Liver (tissue), 9 donors: Measurements from ENCODE around the gene RNF175. TPM values are rescaled to one million over a fixed set of nuclear protein-coding genes. Genes with fewer than 3 reads are reported as not detected.

Experiments used
- DNase-seq: peaks from one replicate; pipeline ENCODE4 v3.0.0-alpha.2; 2017; ENCODE audit warnings: low spot score
- H3K27ac ChIP-seq, 2 donors: one replicate each; pipeline ENCODE4 v1.7.0; 2013; ENCODE audit warnings: inconsistent platforms in 2 of 2, low read length in 2 of 2, control low read depth in 1 of 2, low read depth in 1 of 2, mild to moderate bottlenecking in 1 of 2
- H3K27me3 ChIP-seq, 4 donors: one replicate each; pipeline versions ENCODE4 v1.6.1 to v1.7.0; 2013; ENCODE audit warnings: low read length in 3 of 4, inconsistent platforms in 1 of 4, mild to moderate bottlenecking in 1 of 4, moderate library complexity in 1 of 4; ENCODE audit not compliant: control insufficient read depth in 4 of 4, insufficient read depth in 4 of 4
- H3K36me3 ChIP-seq, 4 donors: one replicate each; pipeline versions ENCODE4 v1.6.1 to v1.7.0; 2013; ENCODE audit warnings: low read length in 3 of 4, mild to moderate bottlenecking in 3 of 4, low read depth in 1 of 4, moderate library complexity in 1 of 4; ENCODE audit not compliant: control insufficient read depth in 4 of 4, insufficient read depth in 3 of 4
- H3K4me1 ChIP-seq, 4 donors: one replicate each; pipeline versions ENCODE4 v1.6.1 to v1.7.0; 2013; ENCODE audit warnings: low read length in 3 of 4, mild to moderate bottlenecking in 3 of 4, moderate library complexity in 1 of 4; ENCODE audit not compliant: control insufficient read depth in 4 of 4, insufficient read depth in 4 of 4
- H3K4me3 ChIP-seq, 3 donors: one replicate each; pipeline versions ENCODE4 v1.6.1 to v1.7.0; 2013; ENCODE audit warnings: low read length in 3 of 3, control low read depth in 1 of 3, low read depth in 1 of 3, mild to moderate bottlenecking in 1 of 3
- H3K9ac ChIP-seq, 2 donors: one replicate each; pipeline ENCODE4 v1.7.0; 2013; ENCODE audit warnings: low read length in 2 of 2, mild to moderate bottlenecking in 2 of 2, moderate library complexity in 2 of 2, control low read depth in 1 of 2, low read depth in 1 of 2
- H3K9me3 ChIP-seq, 4 donors: one replicate each; pipeline versions ENCODE4 v1.6.1 to v1.7.0; 2013; ENCODE audit warnings: low read length in 3 of 4; ENCODE audit not compliant: control insufficient read depth in 4 of 4
- FOXA1 ChIP-seq: IDR thresholded peaks from 2 replicates; pipeline ENCODE4 v1.6.1; 2016; ENCODE audit warnings: antibody characterized with exemption
- FOXA2 ChIP-seq: IDR thresholded peaks from 2 replicates; pipeline ENCODE4 v1.6.1; 2016; ENCODE audit warnings: antibody characterized with exemption
- GABPA ChIP-seq, 2 donors: IDR thresholded peaks in 1 of 2; conservative IDR thresholded peaks in 1 of 2; 2 replicates each; pipeline ENCODE4 v1.6.1; 2016; ENCODE audit warnings: antibody characterized with exemption in 2 of 2, mild to moderate bottlenecking in 1 of 2, moderate library complexity in 1 of 2
- JUND ChIP-seq, 2 donors: IDR thresholded peaks; 2 replicates each; pipeline ENCODE4 v1.6.1; 2016; ENCODE audit warnings: antibody characterized with exemption in 2 of 2
- NR2F2 ChIP-seq: IDR thresholded peaks from 2 replicates; pipeline ENCODE4 v1.6.1; 2016; ENCODE audit warnings: antibody characterized with exemption
- RAD21 ChIP-seq, 2 donors: IDR thresholded peaks; 2 replicates each; pipeline ENCODE4 v1.6.1; 2016; ENCODE audit warnings: antibody characterized with exemption in 2 of 2, mild to moderate bottlenecking in 2 of 2
- SP1 ChIP-seq: IDR thresholded peaks from 2 replicates; pipeline ENCODE4 v1.6.1; 2018; ENCODE audit warnings: antibody characterized with exemption, mild to moderate bottlenecking
- YY1 ChIP-seq: IDR thresholded peaks from 2 replicates; pipeline ENCODE4 v1.6.1; 2016; ENCODE audit warnings: antibody characterized with exemption, mild to moderate bottlenecking
- WGBS: extraction: QIAGEN DNeasy Blood & Tissue Kit; methylation state at CpG from one replicate; pipeline ENCODE4 v1.1.7; 2013; 5-methylcytosine and 5-hydroxymethylcytosine counted together
- polyA plus RNA-seq, 2 donors: library from polyadenylated mRNA; stranded (reverse) in 1 of 2; unstranded in 1 of 2; fragments of 200-250 nt in 1 of 2; fragments of >200 nt in 1 of 2; fragmentation: Nextera tagmentation in 1 of 2; extraction: Ambion mirVana in 1 of 2; gene quantifications; one replicate each; pipeline versions ENCODE4 v1.2.1 to v1.2.3, GENCODE V29; 2013 to 2015
- total RNA-seq, 2 donors: library from RNA; depleted of rRNA; stranded (reverse); fragments of >200 nt; gene quantifications; one replicate each; pipeline ENCODE4 v1.2.3, GENCODE V29; 2014
- TF ChIP-seq, protein P1 (sequence below): IDR thresholded peaks from 2 replicates; pipeline ENCODE4 v1.6.1; 2016; ENCODE audit warnings: antibody characterized with exemption
- TF ChIP-seq, protein P2 (sequence below): fragments of 150-350 bp; IDR thresholded peaks from 2 replicates; pipeline ENCODE4 v1.5.1; 2017; ENCODE audit warnings: improper control_type of control experiment, low read depth, low read length; ENCODE audit not compliant: missing input control
- TF ChIP-seq, protein P3 (sequence below): IDR thresholded peaks from 2 replicates; pipeline ENCODE4 v1.6.1; 2016; ENCODE audit warnings: antibody characterized with exemption
- TF ChIP-seq, protein P4 (sequence below): IDR thresholded peaks from 2 replicates; pipeline ENCODE4 v1.6.1; 2016; ENCODE audit warnings: antibody characterized with exemption, mild to moderate bottlenecking
- donor health status: healthy.
- donor health status: healthy.
- donor health status: healthy.
- donor health status: healthy.
- donor health status: healthy.

Gene RNF175
- total and polyA plus RNA-seq, 4 donors, result 0.08 to 0.65 (median 0.24) TPM; not detected in 1

DNA sequence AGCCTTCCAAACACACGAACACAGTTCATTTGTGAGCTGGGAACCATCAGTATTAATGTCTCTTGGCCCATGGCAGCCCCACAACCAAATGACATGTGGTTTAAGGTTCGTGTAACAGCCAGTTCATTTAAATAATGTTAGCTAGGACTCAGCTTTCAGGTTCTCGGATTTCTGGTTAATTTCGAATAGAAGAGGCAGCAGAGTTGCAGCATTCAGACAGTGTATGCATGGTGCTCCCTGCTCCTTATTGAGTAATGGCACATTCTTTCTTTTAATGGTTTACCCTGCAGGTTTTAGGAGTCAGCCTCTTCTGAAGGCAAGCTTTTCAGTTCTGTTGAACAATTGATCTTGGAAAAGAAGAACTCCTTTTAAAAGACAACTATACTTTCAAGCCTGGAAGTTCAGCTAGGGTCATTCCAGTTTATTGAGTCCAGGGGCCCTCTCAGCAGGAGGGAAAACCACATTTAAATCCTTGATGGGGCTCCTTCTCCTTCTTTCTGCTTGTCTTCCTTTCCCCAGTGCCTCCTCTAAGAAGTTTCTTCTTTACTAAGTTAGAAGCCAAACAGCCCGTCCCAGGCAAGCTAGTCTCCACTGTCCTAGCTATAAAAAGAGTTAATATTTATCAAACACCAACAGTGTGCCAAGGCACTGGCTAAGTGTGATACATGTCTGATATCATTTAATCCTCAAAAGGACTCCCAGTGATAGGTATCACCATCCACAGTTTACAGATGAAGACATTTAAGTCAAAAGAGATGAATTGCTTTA, 5.0 kb upstream of the RNF175 start:
- no peak for DNase-seq
- no peak overlapping the region for H3K9ac ChIP-seq
- no peaks in the 10 kb centered on the region for H3K36me3 ChIP-seq
- no peak overlapping the region for H3K27ac ChIP-seq
- peaks cover 0 to 3% (median 1%) of the 10 kb centered on the region in 4 donors for H3K4me1 ChIP-seq
- WGBS, result 65% methylated on average over 5 of the region's 5 CpGs
- peaks cover 0 to 7% (median 1%) of the 10 kb centered on the region in 4 donors for H3K27me3 ChIP-seq
- TF ChIP-seq FOXA1 (no peak), JUND (IDR thresholded peaks at IDR 0.05) (no peak), FOXA2 (no peak), GABPA (IDR thresholded peaks at IDR 0.05 in 1 of 2, conservative IDR thresholded peaks at IDR 0.05 in 1 of 2) (no peak), NR2F2 (no peak), YY1 (no peak), RAD21 (IDR thresholded peaks at IDR 0.05) (no peak), SP1 (no peak)
- TF ChIP-seq, protein P1, sequence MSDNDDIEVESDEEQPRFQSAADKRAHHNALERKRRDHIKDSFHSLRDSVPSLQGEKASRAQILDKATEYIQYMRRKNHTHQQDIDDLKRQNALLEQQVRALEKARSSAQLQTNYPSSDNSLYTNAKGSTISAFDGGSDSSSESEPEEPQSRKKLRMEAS, result no peak
- TF ChIP-seq, protein P2, sequence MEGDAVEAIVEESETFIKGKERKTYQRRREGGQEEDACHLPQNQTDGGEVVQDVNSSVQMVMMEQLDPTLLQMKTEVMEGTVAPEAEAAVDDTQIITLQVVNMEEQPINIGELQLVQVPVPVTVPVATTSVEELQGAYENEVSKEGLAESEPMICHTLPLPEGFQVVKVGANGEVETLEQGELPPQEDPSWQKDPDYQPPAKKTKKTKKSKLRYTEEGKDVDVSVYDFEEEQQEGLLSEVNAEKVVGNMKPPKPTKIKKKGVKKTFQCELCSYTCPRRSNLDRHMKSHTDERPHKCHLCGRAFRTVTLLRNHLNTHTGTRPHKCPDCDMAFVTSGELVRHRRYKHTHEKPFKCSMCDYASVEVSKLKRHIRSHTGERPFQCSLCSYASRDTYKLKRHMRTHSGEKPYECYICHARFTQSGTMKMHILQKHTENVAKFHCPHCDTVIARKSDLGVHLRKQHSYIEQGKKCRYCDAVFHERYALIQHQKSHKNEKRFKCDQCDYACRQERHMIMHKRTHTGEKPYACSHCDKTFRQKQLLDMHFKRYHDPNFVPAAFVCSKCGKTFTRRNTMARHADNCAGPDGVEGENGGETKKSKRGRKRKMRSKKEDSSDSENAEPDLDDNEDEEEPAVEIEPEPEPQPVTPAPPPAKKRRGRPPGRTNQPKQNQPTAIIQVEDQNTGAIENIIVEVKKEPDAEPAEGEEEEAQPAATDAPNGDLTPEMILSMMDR, result no peak
- TF ChIP-seq, protein P3, sequence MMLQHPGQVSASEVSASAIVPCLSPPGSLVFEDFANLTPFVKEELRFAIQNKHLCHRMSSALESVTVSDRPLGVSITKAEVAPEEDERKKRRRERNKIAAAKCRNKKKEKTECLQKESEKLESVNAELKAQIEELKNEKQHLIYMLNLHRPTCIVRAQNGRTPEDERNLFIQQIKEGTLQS, result no peak
- TF ChIP-seq, protein P4, sequence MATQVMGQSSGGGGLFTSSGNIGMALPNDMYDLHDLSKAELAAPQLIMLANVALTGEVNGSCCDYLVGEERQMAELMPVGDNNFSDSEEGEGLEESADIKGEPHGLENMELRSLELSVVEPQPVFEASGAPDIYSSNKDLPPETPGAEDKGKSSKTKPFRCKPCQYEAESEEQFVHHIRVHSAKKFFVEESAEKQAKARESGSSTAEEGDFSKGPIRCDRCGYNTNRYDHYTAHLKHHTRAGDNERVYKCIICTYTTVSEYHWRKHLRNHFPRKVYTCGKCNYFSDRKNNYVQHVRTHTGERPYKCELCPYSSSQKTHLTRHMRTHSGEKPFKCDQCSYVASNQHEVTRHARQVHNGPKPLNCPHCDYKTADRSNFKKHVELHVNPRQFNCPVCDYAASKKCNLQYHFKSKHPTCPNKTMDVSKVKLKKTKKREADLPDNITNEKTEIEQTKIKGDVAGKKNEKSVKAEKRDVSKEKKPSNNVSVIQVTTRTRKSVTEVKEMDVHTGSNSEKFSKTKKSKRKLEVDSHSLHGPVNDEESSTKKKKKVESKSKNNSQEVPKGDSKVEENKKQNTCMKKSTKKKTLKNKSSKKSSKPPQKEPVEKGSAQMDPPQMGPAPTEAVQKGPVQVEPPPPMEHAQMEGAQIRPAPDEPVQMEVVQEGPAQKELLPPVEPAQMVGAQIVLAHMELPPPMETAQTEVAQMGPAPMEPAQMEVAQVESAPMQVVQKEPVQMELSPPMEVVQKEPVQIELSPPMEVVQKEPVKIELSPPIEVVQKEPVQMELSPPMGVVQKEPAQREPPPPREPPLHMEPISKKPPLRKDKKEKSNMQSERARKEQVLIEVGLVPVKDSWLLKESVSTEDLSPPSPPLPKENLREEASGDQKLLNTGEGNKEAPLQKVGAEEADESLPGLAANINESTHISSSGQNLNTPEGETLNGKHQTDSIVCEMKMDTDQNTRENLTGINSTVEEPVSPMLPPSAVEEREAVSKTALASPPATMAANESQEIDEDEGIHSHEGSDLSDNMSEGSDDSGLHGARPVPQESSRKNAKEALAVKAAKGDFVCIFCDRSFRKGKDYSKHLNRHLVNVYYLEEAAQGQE, result no peak
- no peak overlapping the region for H3K4me3 ChIP-seq
- H3K9me3 ChIP-seq, result no peaks in the 10 kb centered on the region

DNA sequence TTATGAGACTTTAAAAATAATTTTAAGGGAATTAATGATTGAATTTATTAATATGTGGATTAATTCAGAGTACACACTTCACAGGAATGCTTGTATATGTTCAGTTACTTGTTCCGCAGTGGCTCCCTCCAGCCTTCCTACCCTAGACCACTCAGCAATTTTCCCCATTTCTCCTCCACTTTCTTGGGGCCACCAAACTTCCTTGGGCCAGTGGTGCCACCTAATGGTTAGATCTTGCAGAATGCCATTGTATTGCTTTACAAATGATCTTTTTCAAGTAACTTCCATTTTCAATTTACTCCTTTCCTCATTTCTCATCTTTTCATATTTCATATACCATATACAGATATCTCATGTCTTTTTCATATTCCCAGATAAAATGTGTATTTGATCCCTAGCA, 3.6 kb upstream of the RNF175 start:
- no peaks in the 10 kb centered on the region for H3K9me3 ChIP-seq
- H3K36me3 ChIP-seq, result no peaks in the 10 kb centered on the region
- DNase-seq, result no peak
- TF ChIP-seq RAD21 (IDR thresholded peaks at IDR 0.05) (peak in 1 of 2 donors; percentile 10), GABPA (IDR thresholded peaks at IDR 0.05 in 1 of 2, conservative IDR thresholded peaks at IDR 0.05 in 1 of 2) (no peak)
- H3K27me3 ChIP-seq, result peaks cover 0 to 13% (median 1%) of the 10 kb centered on the region in 4 donors
- 98% methylated on average over 1 of the region's 1 CpG for WGBS
- H3K4me3 ChIP-seq, result no peak overlapping the region
- peaks cover 0 to 9% (median 4%) of the 10 kb centered on the region in 4 donors for H3K4me1 ChIP-seq
- no peak overlapping the region for H3K9ac ChIP-seq
- no peak overlapping the region for H3K27ac ChIP-seq
